ENCODE data around the gene ALDH3A2.

Gene ALDH3A2

DNA sequence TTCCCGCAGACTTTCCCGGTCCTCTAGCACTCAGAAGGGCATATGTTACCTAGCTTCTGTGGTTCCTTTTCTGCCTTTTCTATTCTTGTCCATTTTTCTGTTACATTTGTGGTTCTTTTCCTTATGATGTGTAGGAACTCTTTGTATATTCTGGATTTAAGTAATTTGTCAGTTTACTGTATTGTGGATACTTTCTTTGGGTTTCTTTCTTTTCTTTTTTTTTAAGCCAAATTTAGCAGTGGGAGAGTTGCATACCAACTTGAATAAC lies 657 bp downstream of the ALDH3A2 start:
- no peak for TF ChIP-seq TAF1 (IDR thresholded peaks at IDR 0.05; ENCODE audit: borderline replicate concordance, insufficient read depth, low read length)
- TF ChIP-seq, protein P1, sequence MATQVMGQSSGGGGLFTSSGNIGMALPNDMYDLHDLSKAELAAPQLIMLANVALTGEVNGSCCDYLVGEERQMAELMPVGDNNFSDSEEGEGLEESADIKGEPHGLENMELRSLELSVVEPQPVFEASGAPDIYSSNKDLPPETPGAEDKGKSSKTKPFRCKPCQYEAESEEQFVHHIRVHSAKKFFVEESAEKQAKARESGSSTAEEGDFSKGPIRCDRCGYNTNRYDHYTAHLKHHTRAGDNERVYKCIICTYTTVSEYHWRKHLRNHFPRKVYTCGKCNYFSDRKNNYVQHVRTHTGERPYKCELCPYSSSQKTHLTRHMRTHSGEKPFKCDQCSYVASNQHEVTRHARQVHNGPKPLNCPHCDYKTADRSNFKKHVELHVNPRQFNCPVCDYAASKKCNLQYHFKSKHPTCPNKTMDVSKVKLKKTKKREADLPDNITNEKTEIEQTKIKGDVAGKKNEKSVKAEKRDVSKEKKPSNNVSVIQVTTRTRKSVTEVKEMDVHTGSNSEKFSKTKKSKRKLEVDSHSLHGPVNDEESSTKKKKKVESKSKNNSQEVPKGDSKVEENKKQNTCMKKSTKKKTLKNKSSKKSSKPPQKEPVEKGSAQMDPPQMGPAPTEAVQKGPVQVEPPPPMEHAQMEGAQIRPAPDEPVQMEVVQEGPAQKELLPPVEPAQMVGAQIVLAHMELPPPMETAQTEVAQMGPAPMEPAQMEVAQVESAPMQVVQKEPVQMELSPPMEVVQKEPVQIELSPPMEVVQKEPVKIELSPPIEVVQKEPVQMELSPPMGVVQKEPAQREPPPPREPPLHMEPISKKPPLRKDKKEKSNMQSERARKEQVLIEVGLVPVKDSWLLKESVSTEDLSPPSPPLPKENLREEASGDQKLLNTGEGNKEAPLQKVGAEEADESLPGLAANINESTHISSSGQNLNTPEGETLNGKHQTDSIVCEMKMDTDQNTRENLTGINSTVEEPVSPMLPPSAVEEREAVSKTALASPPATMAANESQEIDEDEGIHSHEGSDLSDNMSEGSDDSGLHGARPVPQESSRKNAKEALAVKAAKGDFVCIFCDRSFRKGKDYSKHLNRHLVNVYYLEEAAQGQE (IDR thresholded peaks at IDR 0.05; ENCODE audit: insufficient read depth in 1 of 2, low read depth in 2 of 2, low read length in 2 of 2) = no peak
- TF ChIP-seq POLR2AphosphoS5 (IDR thresholded peaks at IDR 0.05; ENCODE audit: low read depth, low read length) = no peak
- TF ChIP-seq FOXP2 (optimal IDR thresholded peaks at IDR 0.05; ENCODE audit: borderline replicate concordance, extremely low read depth, extremely low read length, insufficient read depth) = no peak
- TF ChIP-seq SIN3A (IDR thresholded peaks at IDR 0.05; ENCODE audit: borderline replicate concordance, insufficient read depth, low read length) = no peak

DNA sequence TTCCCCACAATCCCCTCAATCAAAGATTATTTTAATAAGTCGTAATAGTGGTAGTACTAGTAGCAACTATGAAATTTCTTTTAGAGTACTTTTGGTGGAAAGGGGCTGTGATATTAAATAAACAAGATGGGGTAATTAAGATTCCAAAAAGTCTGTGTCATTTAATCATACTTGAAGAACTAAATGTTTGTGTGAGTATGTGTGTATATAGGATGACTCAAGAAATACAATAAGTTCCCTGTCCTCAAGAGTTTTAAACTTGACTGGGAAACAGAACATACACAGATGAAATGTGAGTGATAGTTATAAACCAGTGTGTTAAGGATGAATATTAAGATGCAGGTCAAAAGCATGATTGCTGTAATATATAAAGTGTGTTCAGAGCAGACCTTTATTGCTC lies 2.3 kb downstream of the ALDH3A2 start:
- no peak for TF ChIP-seq FOXP2 (optimal IDR thresholded peaks at IDR 0.05; ENCODE audit: borderline replicate concordance, extremely low read depth, extremely low read length, insufficient read depth)
- TF ChIP-seq POLR2AphosphoS5 (IDR thresholded peaks at IDR 0.05; ENCODE audit: low read depth, low read length) = no peak

- TF ChIP-seq POLR2AphosphoS5 (IDR thresholded peaks at IDR 0.05; ENCODE audit: low read depth, low read length) (no peak), SIN3A (IDR thresholded peaks at IDR 0.05; ENCODE audit: borderline replicate concordance, insufficient read depth, low read length) (no peak), TAF1 (IDR thresholded peaks at IDR 0.05; ENCODE audit: borderline replicate concordance, insufficient read depth, low read length) (no peak), FOXP2 (optimal IDR thresholded peaks at IDR 0.05; ENCODE audit: borderline replicate concordance, extremely low read depth, extremely low read length, insufficient read depth) (no peak)
- TF ChIP-seq, protein P1 (IDR thresholded peaks at IDR 0.05; ENCODE audit: insufficient read depth in 1 of 2, low read depth in 2 of 2, low read length in 2 of 2) = no peak
Observed at GRCh38 chr17:19651451-19652238, 3.1 kb downstream of the ALDH3A2 start.

- TF ChIP-seq TAF1 (IDR thresholded peaks at IDR 0.05; ENCODE audit: borderline replicate concordance, insufficient read depth, low read length) (no peak), SIN3A (IDR thresholded peaks at IDR 0.05; ENCODE audit: borderline replicate concordance, insufficient read depth, low read length) (no peak), FOXP2 (optimal IDR thresholded peaks at IDR 0.05; ENCODE audit: borderline replicate concordance, extremely low read depth, extremely low read length, insufficient read depth) (no peak), POLR2AphosphoS5 (IDR thresholded peaks at IDR 0.05; ENCODE audit: low read depth, low read length) (no peak)
- TF ChIP-seq, protein P1 (IDR thresholded peaks at IDR 0.05; ENCODE audit: insufficient read depth in 1 of 2, low read depth in 2 of 2, low read length in 2 of 2) = no peak
Observed at GRCh38 chr17:19652595-19652994, 4.0 kb downstream of the ALDH3A2 start.

DNA sequence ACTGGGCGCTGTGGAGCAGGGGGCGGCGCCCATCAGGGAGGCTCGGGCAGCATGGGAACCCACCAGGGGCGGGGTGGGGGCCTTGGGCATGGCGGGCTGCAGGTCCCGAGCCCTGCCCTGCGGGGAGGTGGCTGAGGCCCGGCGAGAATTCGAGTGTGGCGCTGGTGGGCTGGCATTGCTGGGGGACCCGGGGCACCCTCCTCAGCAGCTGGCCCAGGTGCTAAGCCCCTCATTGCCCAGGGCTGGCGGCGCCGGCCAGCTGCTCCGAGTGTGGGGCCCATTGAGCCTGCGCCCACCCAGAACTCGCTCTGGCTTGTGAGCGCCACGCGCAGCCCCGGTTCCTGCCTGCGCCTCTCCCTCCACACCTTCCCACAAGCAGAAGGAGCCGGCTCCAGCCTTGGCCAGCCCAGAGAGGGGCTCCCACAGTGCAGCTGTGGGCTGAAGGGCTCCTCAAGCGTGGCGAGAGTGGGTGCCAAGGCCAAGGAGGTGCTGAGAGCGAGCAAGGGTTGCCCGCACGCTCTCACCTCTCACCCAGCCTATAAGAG lies 5.9 kb downstream of the ALDH3A2 start:
- TF ChIP-seq TAF1 (IDR thresholded peaks at IDR 0.05; ENCODE audit: borderline replicate concordance, insufficient read depth, low read length) (no peak), POLR2AphosphoS5 (IDR thresholded peaks at IDR 0.05; ENCODE audit: low read depth, low read length) (no peak), FOXP2 (optimal IDR thresholded peaks at IDR 0.05; ENCODE audit: borderline replicate concordance, extremely low read depth, extremely low read length, insufficient read depth) (no peak), SIN3A (IDR thresholded peaks at IDR 0.05; ENCODE audit: borderline replicate concordance, insufficient read depth, low read length) (no peak)
- TF ChIP-seq, protein P1 (IDR thresholded peaks at IDR 0.05; ENCODE audit: insufficient read depth in 1 of 2, low read depth in 2 of 2, low read length in 2 of 2) = no peak

Measured in PFSK-1 (cell line).